Fibroblast of skin of right biceps (primary cell): ENCODE measurements around the gene TMEM135.
A peak's percentile ranks its signal among the peaks of the same experiment; 100 is the strongest.
"Not testable (repeated sequence)": the region's sequence is repeated elsewhere in the genome, so short reads cannot be mapped to it uniquely, and the experiment has no call there.

Experiments used
- DNase-seq: peaks from one replicate; pipeline ENCODE4 v3.0.0-alpha.2; 2013

Gene TMEM135

GRCh38 chr11:87081358-87081757 lies 43.6 kb downstream of the TMEM135 start:
- no peak for DNase-seq

- no peak for DNase-seq
Observed at GRCh38 chr11:87082590-87082989, 44.9 kb downstream of the TMEM135 start.

DNA sequence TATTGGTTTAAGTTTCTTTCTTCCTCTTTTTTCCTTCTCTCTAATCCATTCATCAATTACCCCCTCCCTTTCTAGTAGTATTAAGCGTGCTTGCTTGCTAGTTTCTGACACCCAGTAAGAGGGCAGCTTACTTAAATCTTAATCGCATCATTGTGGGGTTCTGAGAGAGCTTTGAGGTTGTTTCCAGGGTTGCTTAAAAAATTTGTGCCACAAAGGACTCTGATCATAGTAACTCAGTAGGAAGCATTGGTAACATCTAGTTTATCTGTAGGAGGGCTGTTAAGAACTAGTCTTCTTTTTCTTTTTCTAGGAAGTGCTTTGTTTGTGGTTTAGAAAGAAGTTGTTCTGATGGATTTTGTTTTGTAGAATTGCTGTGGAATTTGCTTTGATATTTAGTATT lies 45.3 kb downstream of the TMEM135 start:
- DNase-seq, result no peak

DNA sequence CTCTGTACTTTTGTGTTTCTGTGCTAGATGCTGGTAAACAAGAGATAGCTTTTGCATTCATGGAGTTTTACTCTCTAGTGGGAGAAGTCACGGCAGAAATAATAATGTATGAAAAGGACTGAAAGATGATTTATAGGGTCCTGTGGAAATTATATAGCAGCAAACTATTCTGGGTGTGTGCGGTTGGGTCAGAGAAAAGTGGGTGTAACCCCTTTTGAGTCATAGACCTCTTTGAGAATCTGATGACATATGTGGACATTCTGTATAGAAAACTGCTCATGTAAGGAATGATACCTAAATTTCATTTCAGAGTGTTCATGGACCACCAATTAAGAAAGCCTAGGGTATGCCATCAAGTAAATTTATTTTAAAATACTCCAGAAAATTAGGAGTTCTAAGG lies 54.4 kb downstream of the TMEM135 start:
- DNase-seq, result peak; percentile 22

- no peak for DNase-seq
Observed at GRCh38 chr11:87092567-87092966, 54.8 kb downstream of the TMEM135 start.

- DNase-seq, result peak; percentile 24
Observed at GRCh38 chr11:87097582-87097981, 59.8 kb downstream of the TMEM135 start.

DNA sequence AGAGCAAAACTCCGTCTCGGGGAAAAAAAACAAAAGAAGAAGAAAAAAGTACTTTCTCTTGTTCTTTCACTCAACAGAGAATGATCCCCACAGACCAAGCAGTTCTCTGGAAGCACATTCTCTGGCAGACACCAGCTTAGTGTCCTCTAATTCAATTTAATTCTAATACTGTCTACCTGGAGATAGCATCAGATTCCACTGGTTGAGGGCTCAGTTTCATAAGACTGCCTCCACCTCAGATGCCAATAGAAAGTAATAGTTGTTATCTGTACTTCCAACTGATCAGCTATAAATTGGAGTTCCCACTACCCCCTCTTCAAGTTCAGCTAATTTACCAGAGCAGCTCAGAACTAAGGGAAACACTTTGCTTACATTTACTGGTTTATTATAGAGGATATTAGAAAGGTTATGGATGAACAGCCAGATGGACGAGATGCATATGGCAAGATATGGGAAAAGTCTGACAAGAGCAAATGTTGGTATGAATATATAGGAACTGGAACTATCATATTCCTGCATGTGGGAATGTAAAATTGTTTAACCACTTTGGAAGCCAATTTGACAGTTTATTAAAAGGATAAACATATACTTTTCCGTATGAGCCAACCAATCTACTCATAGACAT lies 64.3 kb downstream of the TMEM135 start:
- DNase-seq, result no peak

- peak; percentile 32 for DNase-seq
Observed at GRCh38 chr11:87105826-87106225, 68.1 kb downstream of the TMEM135 start.

- not testable (repeated sequence) for DNase-seq
Observed at GRCh38 chr11:87107379-87107778, 69.6 kb downstream of the TMEM135 start.

- DNase-seq, result peak; percentile 1
Observed at GRCh38 chr11:87110443-87111131, 72.9 kb downstream of the TMEM135 start.

DNA sequence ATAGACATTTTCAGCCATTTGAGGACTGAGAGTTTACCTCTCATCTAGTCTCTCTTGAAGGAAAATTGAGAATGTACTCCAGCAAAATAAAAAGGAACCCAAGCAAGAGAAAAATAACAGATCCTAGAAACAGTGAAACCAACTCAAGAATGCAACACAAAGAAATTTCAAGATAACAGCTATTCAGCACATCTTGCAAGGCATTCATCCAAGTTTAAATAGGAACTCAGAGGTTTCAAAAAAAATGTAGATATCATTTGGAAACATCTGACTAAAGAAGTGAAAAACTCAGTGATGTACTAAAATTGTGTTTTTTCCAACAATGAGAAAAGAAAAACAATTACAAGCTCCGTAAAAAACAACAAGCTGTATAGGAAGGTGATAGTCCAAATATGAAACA lies 76.4 kb downstream of the TMEM135 start:
- DNase-seq, result no peak

GRCh38 chr11:87116185-87116584 lies 78.5 kb downstream of the TMEM135 start:
- peak; percentile 16 for DNase-seq

- no peak for DNase-seq
Observed at GRCh38 chr11:87120937-87121336, 83.2 kb downstream of the TMEM135 start.

DNA sequence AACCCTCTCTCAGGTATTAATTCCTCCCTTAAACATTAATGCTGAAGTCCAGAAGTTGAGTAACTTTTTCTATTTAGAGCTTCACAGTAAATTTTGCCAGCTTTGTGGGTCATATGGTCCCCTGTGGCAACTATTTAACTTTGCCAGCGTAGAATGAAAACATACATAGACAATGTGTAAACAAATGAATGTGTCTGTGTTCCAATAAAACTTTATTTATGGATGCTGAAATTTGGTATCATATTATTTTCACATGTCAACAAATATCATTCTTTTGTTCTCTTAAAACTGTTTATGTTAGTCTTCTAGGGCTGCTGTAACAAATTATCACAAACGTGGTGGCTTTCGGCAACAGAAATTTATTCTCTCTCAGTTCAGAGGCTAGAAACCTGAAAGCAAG lies 85.1 kb downstream of the TMEM135 start:
- no peak for DNase-seq

DNA sequence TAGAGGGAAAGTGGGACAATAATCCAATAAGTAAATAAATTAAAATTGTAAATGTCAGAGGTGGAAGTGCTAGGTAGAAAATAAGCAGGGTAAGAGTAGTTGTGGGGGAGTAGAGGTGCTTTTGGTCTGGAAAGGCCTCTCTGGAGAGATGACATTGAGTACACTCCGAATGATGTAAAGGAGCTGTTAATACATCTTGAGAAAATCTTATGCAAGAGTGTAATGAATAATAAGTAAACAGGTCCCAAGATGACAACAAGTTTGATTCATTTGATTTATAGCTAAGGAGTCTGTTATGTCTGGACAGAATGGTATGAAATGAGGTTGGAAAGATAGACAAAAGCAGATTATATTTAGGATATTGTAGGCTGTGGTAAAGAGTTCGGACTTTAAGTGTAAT lies 87.5 kb downstream of the TMEM135 start:
- peak; percentile 49 for DNase-seq

GRCh38 chr11:87127101-87127500 lies 89.4 kb downstream of the TMEM135 start:
- no peak for DNase-seq

DNA sequence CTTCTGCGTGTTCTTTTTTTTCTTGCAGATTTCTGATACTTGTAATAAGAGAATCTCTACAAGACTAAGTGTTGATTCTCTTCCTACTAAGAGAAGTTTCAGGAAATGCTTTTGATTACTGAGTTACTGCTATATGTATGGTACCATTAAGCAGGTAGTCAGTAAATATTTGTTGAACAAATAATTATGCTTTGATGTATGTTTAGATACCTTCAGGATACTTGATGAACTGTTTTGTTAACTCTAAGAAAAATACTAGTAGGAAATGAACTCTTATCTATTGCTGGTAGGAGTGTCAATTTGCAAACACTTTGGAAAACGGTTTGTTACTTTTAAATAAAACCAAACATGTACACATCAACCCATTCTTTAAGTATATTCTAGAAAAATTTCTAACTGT lies 90.6 kb downstream of the TMEM135 start:
- DNase-seq, result no peak

- DNase-seq, result no peak
Observed at GRCh38 chr11:87134524-87135106, 96.9 kb downstream of the TMEM135 start.

- no peak for DNase-seq
Observed at GRCh38 chr11:87136236-87136635, 98.5 kb downstream of the TMEM135 start.

DNA sequence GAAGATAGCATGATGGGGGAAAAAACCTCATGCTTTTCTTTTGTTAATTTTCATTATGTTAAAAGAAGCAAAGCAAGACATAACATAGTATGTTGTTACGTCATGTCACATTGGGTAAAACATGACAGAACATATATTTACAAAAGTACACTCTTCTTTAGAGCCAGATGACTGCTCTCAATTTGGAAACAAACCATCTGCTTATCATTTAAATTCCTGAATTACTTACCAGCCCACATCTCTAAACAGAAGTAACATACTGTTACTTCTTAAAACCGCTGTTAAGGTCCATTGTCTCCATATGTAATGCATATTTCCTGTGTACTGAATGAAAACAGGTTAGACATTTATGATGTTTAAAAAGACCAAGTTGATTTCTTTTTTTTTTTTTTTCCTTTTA lies 100.0 kb downstream of the TMEM135 start:
- peak; percentile 53 for DNase-seq

GRCh38 chr11:87139475-87139874 lies 101.7 kb downstream of the TMEM135 start:
- DNase-seq, result no peak

- no peak for DNase-seq
Observed at GRCh38 chr11:87141322-87141721, 103.6 kb downstream of the TMEM135 start.

DNA sequence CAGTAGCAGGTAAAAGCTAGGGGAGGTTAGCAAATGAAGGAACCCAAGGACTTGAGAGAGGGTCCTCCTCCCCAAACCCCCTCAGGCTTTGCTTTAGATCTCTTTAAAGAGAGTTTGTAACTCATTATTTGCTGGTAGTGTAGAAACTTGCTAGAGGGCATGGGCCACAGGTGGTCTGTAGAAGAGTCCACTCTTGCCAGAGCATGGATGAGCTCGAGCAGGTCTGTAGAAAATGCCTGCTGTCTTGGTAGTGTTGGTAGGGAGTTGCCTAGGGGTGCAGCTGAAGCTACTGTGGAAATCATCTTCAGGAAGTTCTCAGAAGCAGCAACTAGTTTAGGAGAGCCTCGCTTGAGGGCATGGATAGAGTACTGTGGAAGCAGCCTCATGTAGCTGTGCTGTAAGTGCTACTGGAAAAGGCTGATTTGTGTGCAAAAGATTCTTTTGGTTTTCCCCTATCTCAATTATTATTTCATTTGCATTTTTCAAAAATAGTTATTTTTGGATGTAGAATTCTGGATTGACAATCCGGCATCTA lies 104.3 kb downstream of the TMEM135 start:
- no peak for DNase-seq

DNA sequence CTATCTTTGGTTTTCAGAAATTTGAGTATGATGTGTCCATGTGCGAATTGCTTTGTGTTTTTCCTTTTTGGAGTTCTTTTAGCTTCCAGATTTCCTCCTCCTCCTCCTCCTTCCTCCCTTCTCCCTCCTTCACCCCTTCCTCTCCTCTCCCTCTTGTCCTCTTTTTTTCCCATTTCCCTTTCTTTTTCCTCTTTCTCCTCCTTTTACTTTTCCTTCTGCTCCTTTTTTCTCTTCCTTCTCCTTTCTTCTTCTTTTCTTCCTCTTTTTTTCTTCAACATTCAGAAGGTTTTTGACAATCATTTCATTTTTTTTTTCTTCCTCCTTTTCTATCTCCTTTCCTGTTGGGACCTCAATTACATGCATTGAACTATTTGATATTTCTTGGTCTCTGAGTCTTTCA lies 104.9 kb downstream of the TMEM135 start:
- DNase-seq, result no peak
